Omental fat pad (tissue), 4 donors: ENCODE measurements around the gene SLC2A11. TPM values are rescaled to one million over a fixed set of nuclear protein-coding genes. Genes with fewer than 3 reads are reported as not detected.

Experiments used
- ATAC-seq: fragments of 150-250 bp; one replicate; pipeline ENCODE4 v1.9.1; 2016; ENCODE audit warnings: mild to moderate bottlenecking, moderate library complexity; ENCODE audit not compliant: low FRiP score
- DNase-seq: peaks from one replicate; pipeline ENCODE4 v3.0.0-alpha.2; 2019; ENCODE audit warnings: low spot score
- CTCF ChIP-seq, 3 donors: fragments of 450-650 bp; IDR thresholded peaks; one replicate each; pipeline ENCODE4 v1.5.1; 2016 to 2017; ENCODE audit warnings: antibody characterized with exemption in 3 of 3, mild to moderate bottlenecking in 3 of 3, moderate library complexity in 2 of 3
- total RNA-seq, 4 donors: library from RNA; depleted of rRNA; stranded (reverse); fragments of >200 nt; gene quantifications; one replicate each; pipeline ENCODE4 v1.1.0, GENCODE V29; 2016

Gene SLC2A11
- total RNA-seq, 4 donors from 2014 or later, result 3.1 to 9.2 (median 7.5) TPM

- DNase-seq, result no peak
Measured at GRCh38 chr22:23820748-23821211, 36.9 kb upstream of the SLC2A11 start.

GRCh38 chr22:23822101-23822671 lies 35.5 kb upstream of the SLC2A11 start:
- TF ChIP-seq CTCF (IDR thresholded peaks at IDR 0.05), result no peak
- DNase-seq, result no peak
- ATAC-seq, result no peak

More at GRCh38 chr22:23820748-23821211, 36.9 kb upstream of the SLC2A11 start:
- no peak for TF ChIP-seq CTCF (IDR thresholded peaks at IDR 0.05)
- no peak for ATAC-seq

GRCh38 chr22:23823331-23823791 lies 34.3 kb upstream of the SLC2A11 start:
- DNase-seq (no peak), ATAC-seq (no peak)
- no peak for TF ChIP-seq CTCF (IDR thresholded peaks at IDR 0.05)

- DNase-seq, result no peak
- no peak for TF ChIP-seq CTCF (IDR thresholded peaks at IDR 0.05)
- ATAC-seq, result no peak
Measured at GRCh38 chr22:23824476-23825245, 33.0 kb upstream of the SLC2A11 start.

GRCh38 chr22:23825246-23825905 lies 32.3 kb upstream of the SLC2A11 start:
- TF ChIP-seq CTCF (IDR thresholded peaks at IDR 0.05), result no peak
- no peak for DNase-seq
- no peak for ATAC-seq

- no peak for TF ChIP-seq CTCF (IDR thresholded peaks at IDR 0.05)
- no peak for DNase-seq
- ATAC-seq, result no peak
Measured at GRCh38 chr22:23826510-23827350, 30.9 kb upstream of the SLC2A11 start.
